HCT116 (cell line): ENCODE data around the gene SPEF1. TPM values are rescaled to one million over a fixed set of nuclear protein-coding genes. Genes with fewer than 3 reads are reported as not detected.

Source experiments
- ATAC-seq: fragments of 200-7000 bp; cut with Tn5 transposase; 2 replicates; pipeline ENCODE4 v1.9.1; 2020; ENCODE audit warnings: mild to moderate bottlenecking, moderate library complexity
- BruUV-seq: library from RNA; stranded (reverse); fragments of 400-500 nt; replicated peaks from 2 replicates; lab custom pipeline; 2021; lab: Mats Ljungman, UMichigan
- CTCF ChIA-PET: fragments of 300-600 bp; sonication (Branson Sonifier 250); formaldehyde crosslinking; loops from one replicate; lab custom pipeline; 2021; ENCODE audit warnings: antibody characterized with exemption; lab: Charles Lee
- POLR2A ChIA-PET: fragments of 300-600, 350-600 bp; sonication (Branson Sonifier 250); formaldehyde crosslinking; loops from one replicate; lab custom pipeline; 2021; ENCODE audit warnings: antibody characterized with exemption; lab: Charles Lee
- RAD21 ChIA-PET, 2 experiments: fragments of 300-600 bp; sonication (Branson Sonifier 250); formaldehyde crosslinking; loops; one replicate each; lab custom pipeline; 2023; ENCODE audit warnings: low total read pairs in 2 of 2; ENCODE audit not compliant: uncharacterized antibody in 2 of 2, unreplicated experiment in 2 of 2, low non-redundant PET in 1 of 2; lab: Charles Lee
- DNase-seq: peaks from one replicate; pipeline ENCODE4 v3.0.0-alpha.2; 2010; ENCODE audit warnings: low read depth, low spot score
- H2AFZ ChIP-seq: fragments of 200-600 bp; shearing (Covaris generic), sonication (generic); 2 replicates; pipeline ENCODE4 v1.6.1; 2017; ENCODE audit warnings: low read depth, mixed run types, mixed read lengths, antibody characterized with exemption, low read length; ENCODE audit not compliant: poor library complexity, severe bottlenecking
- H3K27ac ChIP-seq: 2 replicates; pipeline ENCODE4 v1.5.1; 2012; ENCODE audit warnings: low read depth, low read length
- H3K27me3 ChIP-seq: fragments of 200-600 bp; sonication (generic); 2 replicates; pipeline ENCODE4 v1.6.1; 2016; ENCODE audit warnings: mixed run types, low read length, mixed read lengths; ENCODE audit not compliant: insufficient read depth
- H3K36me3 ChIP-seq, 2 experiments: fragments of 200-500 bp in 1 of 2; fragments of 200-600 bp in 1 of 2; sonication (Bioruptor generic) in 1 of 2; sonication (generic) in 1 of 2; 2 replicates each; pipeline versions ENCODE4 v1.5.1 to v1.6.1; 2014 to 2016; ENCODE audit warnings: low read length in 2 of 2, inconsistent platforms in 1 of 2, mixed read lengths in 1 of 2, mixed run types in 1 of 2; ENCODE audit not compliant: insufficient read depth in 2 of 2, control insufficient read depth in 1 of 2
- H3K4me1 ChIP-seq, 2 experiments: fragments of 200-600 bp in 1 of 2; sonication (generic) in 1 of 2; 2 replicates each; pipeline versions ENCODE4 v1.5.1 to v1.6.1; 2012 to 2017; ENCODE audit warnings: low read length in 2 of 2, inconsistent platforms in 1 of 2, mild to moderate bottlenecking in 1 of 2, mixed read lengths in 1 of 2, mixed run types in 1 of 2, moderate library complexity in 1 of 2; ENCODE audit not compliant: insufficient read depth in 2 of 2, control insufficient read depth in 1 of 2
- H3K4me2 ChIP-seq: fragments of 200-600 bp; sonication (generic); 2 replicates; pipeline ENCODE4 v1.6.1; 2017; ENCODE audit warnings: mixed run types, low read length, mixed read lengths
- H3K4me3 ChIP-seq, 2 experiments: fragments of 200-600 bp in 1 of 2; sonication (generic) in 1 of 2; replicated peaks in 1 of 2; 2 replicates each; pipeline ENCODE4 v1.5.1; 2011 to 2016; ENCODE audit warnings: low read length in 2 of 2, control low read depth in 1 of 2, low read depth in 1 of 2, mild to moderate bottlenecking in 1 of 2, mixed read lengths in 1 of 2, mixed run types in 1 of 2
- H3K79me2 ChIP-seq: fragments of 200-600 bp; sonication (generic); 2 replicates; pipeline ENCODE4 v1.6.1; 2017; ENCODE audit warnings: mild to moderate bottlenecking, mixed run types, low read length, moderate library complexity, mixed read lengths; ENCODE audit not compliant: insufficient read depth
- H3K9ac ChIP-seq: fragments of 200-600 bp; sonication (generic); 2 replicates; pipeline ENCODE4 v1.6.1; 2016; ENCODE audit warnings: low read length, mixed read lengths
- H3K9me2 ChIP-seq: fragments of 200-600 bp; sonication (generic), shearing (Covaris generic); 2 replicates; pipeline ENCODE4 v1.6.1; 2017; ENCODE audit warnings: mixed run types, mild to moderate bottlenecking, moderate library complexity; ENCODE audit not compliant: insufficient read depth
- H3K9me3 ChIP-seq, 2 experiments: fragments of 200-500 bp in 1 of 2; fragments of 200-600 bp in 1 of 2; sonication (Bioruptor generic) in 1 of 2; sonication (generic) in 1 of 2; 2 replicates each; pipeline ENCODE4 v1.6.1; 2014 to 2017; ENCODE audit warnings: low read length in 2 of 2, mixed read lengths in 2 of 2, inconsistent platforms in 1 of 2, low read depth in 1 of 2, mild to moderate bottlenecking in 1 of 2, mixed run types in 1 of 2, moderate library complexity in 1 of 2; ENCODE audit not compliant: control insufficient read depth in 1 of 2, insufficient read depth in 1 of 2
- H4K20me1 ChIP-seq: fragments of 200-600 bp; sonication (generic), shearing (Covaris generic); 2 replicates; pipeline ENCODE4 v1.6.1; 2017; ENCODE audit warnings: mixed run types, mild to moderate bottlenecking, moderate library complexity; ENCODE audit not compliant: insufficient read depth
- ATF3 ChIP-seq: IDR thresholded peaks from 2 replicates; pipeline ENCODE4 v1.6.1; 2012
- CTCF ChIP-seq, 3 experiments: fragments of 200-600 bp in 1 of 3; sonication (generic) in 1 of 3; IDR thresholded peaks in 2 of 3; conservative IDR thresholded peaks in 1 of 3; 2 replicates each; pipeline ENCODE4 v1.5.1; 2012 to 2017; ENCODE audit warnings: low read depth in 2 of 3, low read length in 2 of 3, antibody characterized with exemption in 1 of 3, borderline replicate concordance in 1 of 3, control low read depth in 1 of 3, mild to moderate bottlenecking in 1 of 3, mixed read lengths in 1 of 3, mixed run types in 1 of 3, moderate library complexity in 1 of 3; ENCODE audit not compliant: insufficient read depth in 1 of 3
- EGR1 ChIP-seq: IDR thresholded peaks from 2 replicates; pipeline ENCODE4 v1.6.1; 2012; ENCODE audit warnings: low read depth
- EZH2 ChIP-seq: fragments of 200-600 bp; sonication (generic); IDR thresholded peaks from 2 replicates; pipeline ENCODE4 v1.6.1; 2017; ENCODE audit warnings: antibody characterized with exemption, mixed run types
- JUND ChIP-seq: IDR thresholded peaks from 2 replicates; pipeline ENCODE4 v1.6.1; 2012
- RAD21 ChIP-seq: IDR thresholded peaks from 2 replicates; pipeline ENCODE4 v1.6.1; 2012; ENCODE audit warnings: low read depth, mild to moderate bottlenecking
- SRF ChIP-seq: IDR thresholded peaks from 2 replicates; pipeline ENCODE4 v1.6.1; 2012; ENCODE audit warnings: low read depth
- TCF7L2 ChIP-seq: IDR thresholded peaks from 2 replicates; pipeline ENCODE4 v1.7.0; 2011; ENCODE audit warnings: borderline replicate concordance, inconsistent platforms; ENCODE audit not compliant: insufficient read depth, insufficient read length; ENCODE audit errors: extremely low read depth
- ZFX ChIP-seq: fragments of 450-650 bp; IDR thresholded peaks from 2 replicates; pipeline ENCODE4 v1.6.1; 2017
- intact Hi-C: fragments of 100-400 bp; cut with micrococcal nuclease; formaldehyde crosslinking; loops from 2 replicates; pipeline ENCODE4 v1.10.0; 2022
- total RNA-seq: library from RNA; stranded (reverse); gene quantifications from one replicate; pipeline ENCODE4 v1.2.1, GENCODE V29; 2021; ENCODE audit not compliant: unreplicated experiment

Gene SPEF1
- total RNA-seq, 1 experiment from 2014 or later: 0.93 TPM

GRCh38 chr20:3734111-3734843, 47.0 kb downstream of the SPEF1 start:
- POLR2A ChIA-PET: interaction anchor here (1.0 kb wide), 1 partner anchor 31 kb away, joined by 4 read pairs; no protein-coding TSS in a partner anchor
- peak; percentile 43; the same call in 1 of the 2 replicates for ATAC-seq
- no peaks in the 10 kb centered on the region for H3K9me2 ChIP-seq

More at GRCh38 chr20:3734111-3734843, 47.0 kb downstream of the SPEF1 start:
- intact Hi-C loops: no loop called here
- no TSS peak for BruUV-seq
- CTCF ChIA-PET: no interaction called here
- DNase-seq: no peak
- H3K36me3 ChIP-seq: no peaks in the 10 kb centered on the region
- no peaks in the 10 kb centered on the region for H3K9me3 ChIP-seq
- no peak overlapping the region for H3K9ac ChIP-seq
- no peak overlapping the region for H3K27ac ChIP-seq
- no peaks in the 10 kb centered on the region for H3K79me2 ChIP-seq
- no peak overlapping the region for H3K4me3 ChIP-seq
- H3K4me1 ChIP-seq: peaks cover 3 to 11% of the 10 kb centered on the region in 2 experiments
- TF ChIP-seq JUND (no peak), EGR1 (no peak), EZH2 (no peak), CTCF (IDR thresholded peaks at IDR 0.05 in 2 of 3, conservative IDR thresholded peaks at IDR 0.05 in 1 of 3; ENCODE audit: borderline replicate concordance in 1 of 3, insufficient read depth in 1 of 3, low read depth in 2 of 3, low read length in 2 of 3) (no peak), SRF (no peak), TCF7L2 (no peak), RAD21 (no peak), ATF3 (no peak), ZFX (no peak)
- RAD21 ChIA-PET: no interaction called here
- H3K27me3 ChIP-seq: no peaks in the 10 kb centered on the region
- H2AFZ ChIP-seq: no peak overlapping the region
- H3K4me2 ChIP-seq: peak overlapping the region; percentile 35; the same call in 1 of the 2 replicates
- H4K20me1 ChIP-seq: no peaks in the 10 kb centered on the region
